GM12878 (cell line): Measurements from ENCODE around the gene RGS5.
"Not testable (repeated sequence)": the region's sequence is repeated elsewhere in the genome, so short reads cannot be mapped to it uniquely, and the experiment has no call there.

ENCODE experiments used
- BCL11A ChIP-seq: IDR thresholded peaks from 2 replicates; pipeline ENCODE4 v1.6.1; 2011; ENCODE audit warnings: low read depth, low read length
- CREM ChIP-seq: IDR thresholded peaks from 2 replicates; pipeline ENCODE4 v1.6.1; 2014; ENCODE audit warnings: antibody characterized with exemption, low read depth
- EZH2 ChIP-seq: IDR thresholded peaks from 2 replicates; pipeline ENCODE4 v1.6.1; 2012; ENCODE audit warnings: low read depth, mild to moderate bottlenecking, control low read depth, inconsistent platforms, low read length, borderline replicate concordance; ENCODE audit not compliant: control insufficient read depth
- MXI1 ChIP-seq: fragments of 150-350 bp; IDR thresholded peaks from 2 replicates; pipeline ENCODE4 v1.6.1; 2011; ENCODE audit warnings: low read depth, mild to moderate bottlenecking, inconsistent platforms, low read length, improper control_type of control experiment
- POLR2A ChIP-seq: IDR thresholded peaks from 2 replicates; pipeline ENCODE4 v1.6.1; 2011; ENCODE audit warnings: low read depth, mild to moderate bottlenecking, low read length
- POLR2AphosphoS2 ChIP-seq: IDR thresholded peaks from 2 replicates; pipeline ENCODE4 v1.6.1; 2011; ENCODE audit warnings: low read depth, mild to moderate bottlenecking, low read length, improper control_type of control experiment, moderate library complexity
- POLR2AphosphoS5 ChIP-seq: IDR thresholded peaks from 2 replicates; pipeline ENCODE4 v1.6.1; 2011; ENCODE audit warnings: mild to moderate bottlenecking, low read length, inconsistent platforms
- RELA ChIP-seq: fragments of 450-650 bp; IDR thresholded peaks from 2 replicates; pipeline ENCODE4 v1.8.0; 2014; ENCODE audit warnings: borderline replicate concordance; ENCODE audit not compliant: partially characterized antibody
- SMC3 ChIP-seq: IDR thresholded peaks from 2 replicates; pipeline ENCODE4 v1.6.1; 2011; ENCODE audit warnings: low read length, improper control_type of control experiment, borderline replicate concordance
- TF ChIP-seq, protein P1 (sequence below), 3 experiments: IDR thresholded peaks in 2 of 3; conservative IDR thresholded peaks in 1 of 3; 2 replicates each; pipeline ENCODE4 v1.5.1; 2011; ENCODE audit warnings: low read depth in 3 of 3, low read length in 3 of 3, mild to moderate bottlenecking in 3 of 3, control low read depth in 2 of 3, moderate library complexity in 2 of 3, inconsistent platforms in 1 of 3, mixed read lengths in 1 of 3; ENCODE audit not compliant: control insufficient read depth in 2 of 3, insufficient read depth in 1 of 3; ENCODE audit errors: extremely low read depth in 1 of 3
- TF ChIP-seq, protein P2 (sequence below): fragments of 450-650 bp; IDR thresholded peaks from 2 replicates; pipeline ENCODE4 v1.6.1; 2017; ENCODE audit warnings: mild to moderate bottlenecking, moderate library complexity
- TF ChIP-seq, protein P3 (sequence below): fragments of 450-650 bp; IDR thresholded peaks from 2 replicates; pipeline ENCODE4 v1.6.1; 2018; ENCODE audit warnings: mild to moderate bottlenecking, low read depth, moderate library complexity; ENCODE audit not compliant: partially characterized antibody
- TF ChIP-seq, protein P4 (sequence below): fragments of 450-650 bp; IDR thresholded peaks from 2 replicates; pipeline ENCODE4 v1.6.1; 2017; ENCODE audit warnings: antibody characterized with exemption, mild to moderate bottlenecking, moderate library complexity

- not testable (repeated sequence) for TF ChIP-seq RELA, POLR2A, MXI1, BCL11A, EZH2, POLR2AphosphoS2, CREM, SMC3, POLR2AphosphoS5
- TF ChIP-seq, protein P1, sequence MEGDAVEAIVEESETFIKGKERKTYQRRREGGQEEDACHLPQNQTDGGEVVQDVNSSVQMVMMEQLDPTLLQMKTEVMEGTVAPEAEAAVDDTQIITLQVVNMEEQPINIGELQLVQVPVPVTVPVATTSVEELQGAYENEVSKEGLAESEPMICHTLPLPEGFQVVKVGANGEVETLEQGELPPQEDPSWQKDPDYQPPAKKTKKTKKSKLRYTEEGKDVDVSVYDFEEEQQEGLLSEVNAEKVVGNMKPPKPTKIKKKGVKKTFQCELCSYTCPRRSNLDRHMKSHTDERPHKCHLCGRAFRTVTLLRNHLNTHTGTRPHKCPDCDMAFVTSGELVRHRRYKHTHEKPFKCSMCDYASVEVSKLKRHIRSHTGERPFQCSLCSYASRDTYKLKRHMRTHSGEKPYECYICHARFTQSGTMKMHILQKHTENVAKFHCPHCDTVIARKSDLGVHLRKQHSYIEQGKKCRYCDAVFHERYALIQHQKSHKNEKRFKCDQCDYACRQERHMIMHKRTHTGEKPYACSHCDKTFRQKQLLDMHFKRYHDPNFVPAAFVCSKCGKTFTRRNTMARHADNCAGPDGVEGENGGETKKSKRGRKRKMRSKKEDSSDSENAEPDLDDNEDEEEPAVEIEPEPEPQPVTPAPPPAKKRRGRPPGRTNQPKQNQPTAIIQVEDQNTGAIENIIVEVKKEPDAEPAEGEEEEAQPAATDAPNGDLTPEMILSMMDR (IDR thresholded peaks at IDR 0.05 in 2 of 3, conservative IDR thresholded peaks at IDR 0.05 in 1 of 3; ENCODE audit: control insufficient read depth in 2 of 3, extremely low read depth in 1 of 3, insufficient read depth in 1 of 3, low read depth in 3 of 3, low read length in 3 of 3): not testable (repeated sequence)
- TF ChIP-seq, protein P2, sequence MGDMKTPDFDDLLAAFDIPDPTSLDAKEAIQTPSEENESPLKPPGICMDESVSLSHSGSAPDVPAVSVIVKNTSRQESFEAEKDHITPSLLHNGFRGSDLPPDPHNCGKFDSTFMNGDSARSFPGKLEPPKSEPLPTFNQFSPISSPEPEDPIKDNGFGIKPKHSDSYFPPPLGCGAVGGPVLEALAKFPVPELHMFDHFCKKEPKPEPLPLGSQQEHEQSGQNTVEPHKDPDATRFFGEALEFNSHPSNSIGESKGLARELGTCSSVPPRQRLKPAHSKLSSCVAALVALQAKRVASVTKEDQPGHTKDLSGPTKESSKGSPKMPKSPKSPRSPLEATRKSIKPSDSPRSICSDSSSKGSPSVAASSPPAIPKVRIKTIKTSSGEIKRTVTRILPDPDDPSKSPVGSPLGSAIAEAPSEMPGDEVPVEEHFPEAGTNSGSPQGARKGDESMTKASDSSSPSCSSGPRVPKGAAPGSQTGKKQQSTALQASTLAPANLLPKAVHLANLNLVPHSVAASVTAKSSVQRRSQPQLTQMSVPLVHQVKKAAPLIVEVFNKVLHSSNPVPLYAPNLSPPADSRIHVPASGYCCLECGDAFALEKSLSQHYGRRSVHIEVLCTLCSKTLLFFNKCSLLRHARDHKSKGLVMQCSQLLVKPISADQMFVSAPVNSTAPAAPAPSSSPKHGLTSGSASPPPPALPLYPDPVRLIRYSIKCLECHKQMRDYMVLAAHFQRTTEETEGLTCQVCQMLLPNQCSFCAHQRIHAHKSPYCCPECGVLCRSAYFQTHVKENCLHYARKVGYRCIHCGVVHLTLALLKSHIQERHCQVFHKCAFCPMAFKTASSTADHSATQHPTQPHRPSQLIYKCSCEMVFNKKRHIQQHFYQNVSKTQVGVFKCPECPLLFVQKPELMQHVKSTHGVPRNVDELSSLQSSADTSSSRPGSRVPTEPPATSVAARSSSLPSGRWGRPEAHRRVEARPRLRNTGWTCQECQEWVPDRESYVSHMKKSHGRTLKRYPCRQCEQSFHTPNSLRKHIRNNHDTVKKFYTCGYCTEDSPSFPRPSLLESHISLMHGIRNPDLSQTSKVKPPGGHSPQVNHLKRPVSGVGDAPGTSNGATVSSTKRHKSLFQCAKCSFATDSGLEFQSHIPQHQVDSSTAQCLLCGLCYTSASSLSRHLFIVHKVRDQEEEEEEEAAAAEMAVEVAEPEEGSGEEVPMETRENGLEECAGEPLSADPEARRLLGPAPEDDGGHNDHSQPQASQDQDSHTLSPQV: not testable (repeated sequence)
- TF ChIP-seq, protein P3, sequence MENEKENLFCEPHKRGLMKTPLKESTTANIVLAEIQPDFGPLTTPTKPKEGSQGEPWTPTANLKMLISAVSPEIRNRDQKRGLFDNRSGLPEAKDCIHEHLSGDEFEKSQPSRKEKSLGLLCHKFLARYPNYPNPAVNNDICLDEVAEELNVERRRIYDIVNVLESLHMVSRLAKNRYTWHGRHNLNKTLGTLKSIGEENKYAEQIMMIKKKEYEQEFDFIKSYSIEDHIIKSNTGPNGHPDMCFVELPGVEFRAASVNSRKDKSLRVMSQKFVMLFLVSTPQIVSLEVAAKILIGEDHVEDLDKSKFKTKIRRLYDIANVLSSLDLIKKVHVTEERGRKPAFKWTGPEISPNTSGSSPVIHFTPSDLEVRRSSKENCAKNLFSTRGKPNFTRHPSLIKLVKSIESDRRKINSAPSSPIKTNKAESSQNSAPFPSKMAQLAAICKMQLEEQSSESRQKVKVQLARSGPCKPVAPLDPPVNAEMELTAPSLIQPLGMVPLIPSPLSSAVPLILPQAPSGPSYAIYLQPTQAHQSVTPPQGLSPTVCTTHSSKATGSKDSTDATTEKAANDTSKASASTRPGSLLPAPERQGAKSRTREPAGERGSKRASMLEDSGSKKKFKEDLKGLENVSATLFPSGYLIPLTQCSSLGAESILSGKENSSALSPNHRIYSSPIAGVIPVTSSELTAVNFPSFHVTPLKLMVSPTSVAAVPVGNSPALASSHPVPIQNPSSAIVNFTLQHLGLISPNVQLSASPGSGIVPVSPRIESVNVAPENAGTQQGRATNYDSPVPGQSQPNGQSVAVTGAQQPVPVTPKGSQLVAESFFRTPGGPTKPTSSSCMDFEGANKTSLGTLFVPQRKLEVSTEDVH: not testable (repeated sequence)
- TF ChIP-seq, protein P4, sequence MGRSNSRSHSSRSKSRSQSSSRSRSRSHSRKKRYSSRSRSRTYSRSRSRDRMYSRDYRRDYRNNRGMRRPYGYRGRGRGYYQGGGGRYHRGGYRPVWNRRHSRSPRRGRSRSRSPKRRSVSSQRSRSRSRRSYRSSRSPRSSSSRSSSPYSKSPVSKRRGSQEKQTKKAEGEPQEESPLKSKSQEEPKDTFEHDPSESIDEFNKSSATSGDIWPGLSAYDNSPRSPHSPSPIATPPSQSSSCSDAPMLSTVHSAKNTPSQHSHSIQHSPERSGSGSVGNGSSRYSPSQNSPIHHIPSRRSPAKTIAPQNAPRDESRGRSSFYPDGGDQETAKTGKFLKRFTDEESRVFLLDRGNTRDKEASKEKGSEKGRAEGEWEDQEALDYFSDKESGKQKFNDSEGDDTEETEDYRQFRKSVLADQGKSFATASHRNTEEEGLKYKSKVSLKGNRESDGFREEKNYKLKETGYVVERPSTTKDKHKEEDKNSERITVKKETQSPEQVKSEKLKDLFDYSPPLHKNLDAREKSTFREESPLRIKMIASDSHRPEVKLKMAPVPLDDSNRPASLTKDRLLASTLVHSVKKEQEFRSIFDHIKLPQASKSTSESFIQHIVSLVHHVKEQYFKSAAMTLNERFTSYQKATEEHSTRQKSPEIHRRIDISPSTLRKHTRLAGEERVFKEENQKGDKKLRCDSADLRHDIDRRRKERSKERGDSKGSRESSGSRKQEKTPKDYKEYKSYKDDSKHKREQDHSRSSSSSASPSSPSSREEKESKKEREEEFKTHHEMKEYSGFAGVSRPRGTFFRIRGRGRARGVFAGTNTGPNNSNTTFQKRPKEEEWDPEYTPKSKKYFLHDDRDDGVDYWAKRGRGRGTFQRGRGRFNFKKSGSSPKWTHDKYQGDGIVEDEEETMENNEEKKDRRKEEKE: not testable (repeated sequence)
These were observed 41.9 kb upstream of the RGS5 start for GRCh38 chr1:163244648-163245047.
